ENCODE data around the gene ARHGAP4. TPM values are rescaled to one million over a fixed set of nuclear protein-coding genes. Genes with fewer than 3 reads are reported as not detected.

Gene ARHGAP4
- total RNA-seq, 1 donor from 2014 or later, result 8.1 TPM

- no peak for ATAC-seq
- DNase-seq (ENCODE audit: low spot score), result no peak
Measured at GRCh38 chrX:153870288-153870690, 55.8 kb downstream of the ARHGAP4 start.

- DNase-seq (ENCODE audit: low spot score), result no peak
- ATAC-seq, result no peak
Measured at GRCh38 chrX:153869473-153870287, 56.4 kb downstream of the ARHGAP4 start.

- ATAC-seq (no peak), DNase-seq (ENCODE audit: low spot score) (no peak)
Measured at GRCh38 chrX:153868576-153869472, 57.2 kb downstream of the ARHGAP4 start.

- DNase-seq (ENCODE audit: low spot score) (no peak), ATAC-seq (no peak)
Measured at GRCh38 chrX:153867671-153868070, 58.4 kb downstream of the ARHGAP4 start.

- ATAC-seq (no peak), DNase-seq (ENCODE audit: low spot score) (no peak)
Measured at GRCh38 chrX:153867139-153867538, 58.9 kb downstream of the ARHGAP4 start.

GRCh38 chrX:153866302-153867019 is 59.6 kb downstream of the ARHGAP4 start:
- no peak for ATAC-seq
- DNase-seq (ENCODE audit: low spot score), result no peak

- ATAC-seq, result no peak
Measured at GRCh38 chrX:153865685-153866084, 60.4 kb downstream of the ARHGAP4 start.

GRCh38 chrX:153865321-153865580 is 60.8 kb downstream of the ARHGAP4 start:
- ATAC-seq (no peak), DNase-seq (ENCODE audit: low spot score) (no peak)

More at GRCh38 chrX:153865685-153866084, 60.4 kb downstream of the ARHGAP4 start:
- no peak for DNase-seq (ENCODE audit: low spot score)

- no peak for DNase-seq (ENCODE audit: low spot score)
- no peak for ATAC-seq
Measured at GRCh38 chrX:153864561-153865320, 61.3 kb downstream of the ARHGAP4 start.

GRCh38 chrX:153864101-153864500 is 62.0 kb downstream of the ARHGAP4 start:
- DNase-seq (ENCODE audit: low spot score) (no peak), ATAC-seq (no peak)

- no peak for DNase-seq (ENCODE audit: low spot score)
- ATAC-seq, result no peak
Measured at GRCh38 chrX:153863251-153863991, 62.6 kb downstream of the ARHGAP4 start.

- ATAC-seq (no peak), DNase-seq (ENCODE audit: low spot score) (no peak)
Measured at GRCh38 chrX:153862369-153863250, 63.5 kb downstream of the ARHGAP4 start.

GRCh38 chrX:153861733-153862310 is 64.2 kb downstream of the ARHGAP4 start:
- ATAC-seq (no peak), DNase-seq (ENCODE audit: low spot score) (no peak)

GRCh38 chrX:153861151-153861550 is 64.9 kb downstream of the ARHGAP4 start:
- ATAC-seq (no peak), DNase-seq (ENCODE audit: low spot score) (no peak)

All from left lobe of liver (tissue), 2 donors.